K562 (cell line): ENCODE data around the gene TRAK1. TPM values are rescaled to one million over a fixed set of nuclear protein-coding genes. Genes with fewer than 3 reads are reported as not detected.

Experiments used
- ATAC-seq: fragments of 200-7000 bp; cut with Tn5 transposase; 3 replicates; pipeline ENCODE4 v1.9.1; 2020; ENCODE audit warnings: moderate library complexity
- BruUV-seq: library from RNA; stranded (reverse); fragments of 400-500 nt; replicated peaks from 2 replicates; lab custom pipeline; 2021; lab: Mats Ljungman, UMichigan
- CTCF ChIA-PET: fragments of 300-600 bp; formaldehyde crosslinking; extraction: SDS; loops from one replicate; lab custom pipeline; 2021; ENCODE audit warnings: low intra/inter-chr PET ratio; lab: Yijun Ruan, JAX
- POLR2A ChIA-PET: fragments of 300-600, 350-650 bp; sonication (Branson Sonifier 250); formaldehyde crosslinking; extraction: SDS; loops from one replicate; lab custom pipeline; 2021; ENCODE audit warnings: antibody characterized with exemption, inconsistent platforms; lab: Yijun Ruan, JAX
- DNase-seq, 4 experiments: peaks; one replicate each; pipeline versions ENCODE4 v3.0.0 to v3.0.0-alpha.2; 2011 to 2018; ENCODE audit warnings: low spot score in 3 of 4, mixed read lengths in 3 of 4; ENCODE audit errors: extremely low read depth in 1 of 4
- FAIRE-seq: peaks from 2 replicates; lab custom pipeline; 2011; peaks lifted over from hg19 to GRCh38; lab: Jason Lieb, UNC
- H2AFZ ChIP-seq: 2 replicates; pipeline ENCODE4 v1.6.0; 2011; ENCODE audit warnings: low read depth, low read length, control low read depth, inconsistent platforms
- H3K27ac ChIP-seq: fragments of 200-600 bp; 3 replicates; pipeline ENCODE4 v1.8.0; 2011; ENCODE audit warnings: low read depth, mild to moderate bottlenecking, control low read depth, inconsistent platforms, low read length, moderate library complexity, mixed read lengths; ENCODE audit errors: extremely low read depth
- H3K27me3 ChIP-seq, 2 experiments: fragments of 300-600 bp in 1 of 2; 2 replicates in 1 of 2; 3 replicates in 1 of 2; pipeline versions ENCODE4 v1.6.0 to v1.8.0; 2011; ENCODE audit warnings: inconsistent platforms in 2 of 2, low read length in 2 of 2, mild to moderate bottlenecking in 1 of 2, mixed read lengths in 1 of 2, moderate library complexity in 1 of 2; ENCODE audit not compliant: control insufficient read depth in 2 of 2, insufficient read depth in 2 of 2
- H3K36me3 ChIP-seq: fragments of 300-600 bp; 3 replicates; pipeline ENCODE4 v1.8.0; 2011; ENCODE audit warnings: mild to moderate bottlenecking, low read length, inconsistent platforms; ENCODE audit not compliant: control insufficient read depth, insufficient read depth
- H3K4me1 ChIP-seq, 2 experiments: fragments of 200-600 bp in 1 of 2; replicated peaks in 1 of 2; 2 replicates in 1 of 2; 3 replicates in 1 of 2; pipeline versions ENCODE4 v1.5.1 to v1.8.0; 2011; ENCODE audit warnings: inconsistent platforms in 2 of 2, low read length in 2 of 2, mild to moderate bottlenecking in 1 of 2, mixed read lengths in 1 of 2, moderate library complexity in 1 of 2; ENCODE audit not compliant: control insufficient read depth in 2 of 2, insufficient read depth in 2 of 2
- H3K4me2 ChIP-seq: 2 replicates; pipeline ENCODE4 v1.6.1; 2011; ENCODE audit warnings: low read length, control low read depth, inconsistent platforms, mixed read lengths; ENCODE audit not compliant: insufficient read depth
- H3K4me3 ChIP-seq: fragments of 200-600 bp; sonication (generic), shearing (Covaris generic); 2 replicates; pipeline ENCODE4 v1.5.1; 2016; ENCODE audit warnings: control low read depth, inconsistent platforms
- H3K79me2 ChIP-seq: fragments of 200-600 bp; 3 replicates; pipeline ENCODE4 v1.8.0; 2011; ENCODE audit warnings: low read length, inconsistent platforms; ENCODE audit not compliant: control insufficient read depth, insufficient read depth
- H3K9ac ChIP-seq, 2 experiments: 2 replicates each; pipeline versions ENCODE4 v1.6.0 to v1.6.1; 2011; ENCODE audit warnings: low read depth in 2 of 2, low read length in 2 of 2, control low read depth in 1 of 2, inconsistent platforms in 1 of 2, mild to moderate bottlenecking in 1 of 2, mixed read lengths in 1 of 2; ENCODE audit not compliant: insufficient read depth in 1 of 2
- H3K9me1 ChIP-seq: one replicate; pipeline ENCODE4 v1.6.0; 2011; ENCODE audit warnings: inconsistent platforms, mild to moderate bottlenecking, low read length, moderate library complexity; ENCODE audit not compliant: control insufficient read depth, insufficient read depth
- H3K9me3 ChIP-seq: replicated peaks from 2 replicates; pipeline ENCODE4 v1.5.1; 2011; ENCODE audit warnings: low read depth, low read length, inconsistent platforms; ENCODE audit not compliant: control insufficient read depth, insufficient read depth
- H4K20me1 ChIP-seq: replicated peaks from 2 replicates; pipeline ENCODE4 v1.6.1; 2011; ENCODE audit warnings: low read length, inconsistent platforms, mixed read lengths; ENCODE audit not compliant: control insufficient read depth, insufficient read depth
- ARHGAP35 ChIP-seq: fragments of 450-650 bp; IDR thresholded peaks from 2 replicates; pipeline ENCODE4 v1.6.1; 2018; ENCODE audit not compliant: partially characterized antibody
- DPF2 ChIP-seq: fragments of 450-650 bp; IDR thresholded peaks from 2 replicates; pipeline ENCODE4 v1.6.1; 2016
- JUNB ChIP-seq: fragments of 450-650 bp; formaldehyde crosslinking; conservative IDR thresholded peaks from 2 replicates; pipeline ENCODE4 v1.4.0; 2020; ENCODE audit warnings: mild to moderate bottlenecking
- KAT7 ChIP-seq: sonication (generic); formaldehyde crosslinking; IDR thresholded peaks from 2 replicates; pipeline ENCODE4 v1.8.0; 2022; ENCODE audit warnings: missing genetic modification reagents, mild to moderate bottlenecking, borderline replicate concordance
- ZNF274 ChIP-seq: IDR thresholded peaks from 2 replicates; pipeline ENCODE4 v1.6.1; 2011; ENCODE audit warnings: low read depth, mild to moderate bottlenecking, low read length, moderate library complexity, borderline replicate concordance
- ZNF586 ChIP-seq: fragments of 450-650 bp; formaldehyde crosslinking; conservative IDR thresholded peaks from 2 replicates; pipeline ENCODE4 v1.4.0; 2020; ENCODE audit warnings: mild to moderate bottlenecking, moderate library complexity
- ZNF766 ChIP-seq: fragments of 200-800 bp; sonication (Bioruptor generic); conservative IDR thresholded peaks from 2 replicates; pipeline ENCODE4 v1.6.1; 2016; ENCODE audit warnings: missing genetic modification characterization, missing compliant biosample characterization
- WGBS: fragments of 100-300 bp; shearing (Covaris generic); methylation state at CpG from one replicate; pipeline ENCODE4 v1.1.6; 2016; ENCODE audit warnings: low coverage, mixed read lengths; ENCODE audit not compliant: insufficient coverage; ENCODE audit errors: missing lambda C conversion rate; 5-methylcytosine and 5-hydroxymethylcytosine counted together
- in situ Hi-C: fragments of 300-500 bp; cut with MboI; formaldehyde crosslinking; loops from 4 replicates; pipeline ENCODE4 v1.15.0; 2018; ENCODE audit warnings: inconsistent platforms, mixed read lengths
- intact Hi-C: fragments of 100-400 bp; cut with micrococcal nuclease; formaldehyde crosslinking; loops from 2 replicates; pipeline ENCODE4 v1.14.2; 2022
- polyA plus RNA-seq, 8 experiments: library from polyadenylated mRNA; depleted of rRNA in 4 of 8; stranded (reverse) in 5 of 8; unstranded in 3 of 8; fragments of >200 nt; fragmentation: Nextera tagmentation in 2 of 8; fragmentation: Illumina TruSeq in 1 of 8; extraction: Ambion mirVana in 2 of 8; extraction: Trizol in 1 of 8; gene quantifications; 2 replicates each; pipeline versions ENCODE4 v1.2.1 to v1.2.3, GENCODE V29; 2011 to 2014; ENCODE audit warnings: inconsistent platforms in 1 of 8, missing spikeins in 1 of 8
- total RNA-seq, 7 experiments: library from RNA; depleted of rRNA in 6 of 7; stranded (reverse); fragments of >200 nt in 6 of 7; fragmentation: Illumina TruSeq in 2 of 7; extraction: Trizol in 2 of 7; gene quantifications; 2 replicates each; pipeline versions ENCODE4 v1.2.1 to v1.2.3, GENCODE V29; 2011 to 2021; ENCODE audit warnings: low replicate concordance in 1 of 7
- TF ChIP-seq, protein P1 (sequence below): fragments of 450-650 bp; IDR thresholded peaks from 2 replicates; pipeline ENCODE4 v1.7.0; 2016; ENCODE audit warnings: borderline replicate concordance
- TF ChIP-seq, protein P2 (sequence below): fragments of 250-450 bp; sonication (Bioruptor Pico); IDR thresholded peaks from 2 replicates; pipeline ENCODE4 v1.4.0; 2020; ENCODE audit warnings: mild to moderate bottlenecking, moderate library complexity, borderline replicate concordance

TRAK1 gene
- total and polyA plus RNA-seq, 9 of the 15 experiments (the other 6 are each of a cell fraction or from before 2014, with no cell fraction given), result 5.3 to 28.5 (median 17.5) TPM

DNA sequence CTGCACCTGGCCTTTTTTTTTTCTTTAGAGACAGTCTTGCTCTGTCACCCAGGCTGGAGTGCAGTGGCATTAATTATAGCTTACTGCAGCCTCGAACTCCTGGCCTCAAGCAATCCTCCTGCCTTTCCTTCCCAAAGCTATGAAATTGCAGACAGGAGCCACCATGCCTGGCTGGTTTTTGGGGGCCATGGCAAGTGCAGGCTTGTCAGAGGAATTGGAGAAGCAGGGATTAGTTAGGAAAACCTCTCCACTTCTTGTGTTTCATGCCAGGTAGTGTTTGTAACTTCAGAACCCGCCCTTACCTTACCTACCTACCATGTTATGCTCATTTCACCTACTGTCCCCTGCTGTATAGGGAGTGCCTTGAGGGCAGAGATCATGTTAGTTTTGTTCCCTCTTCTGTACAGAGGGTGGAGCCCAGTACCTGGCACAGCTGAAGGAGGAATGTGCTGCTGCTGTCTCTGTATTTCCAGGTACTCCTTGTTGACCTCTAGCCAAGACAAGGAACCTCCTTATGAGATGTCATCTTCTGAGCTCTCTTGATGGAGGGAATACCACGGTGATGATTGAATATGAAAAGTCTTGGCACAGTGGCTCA, 43.8 kb downstream of the TRAK1 start:
- ChIA-PET POLR2A (interaction anchor here (0.7 to 0.8 kb wide), 2 partner anchors 17 to 230 kb away, joined by 3 read pairs; no protein-coding TSS in a partner anchor), CTCF (no interaction called here)
- FAIRE-seq (no peak), ATAC-seq (no peak), DNase-seq (no peak)
- intact Hi-C loops, result no loop called here
- H2AFZ ChIP-seq, result no peak overlapping the region
- H3K27ac ChIP-seq, result no peak overlapping the region
- H3K4me2 ChIP-seq, result no peak overlapping the region
- 20% methylated on average over 3 of the region's 3 CpGs for WGBS
- peaks cover 8% of the 10 kb centered on the region; the same call in 1 of the 2 replicates for H4K20me1 ChIP-seq
- in situ Hi-C loops, result no loop called here
- no peaks in the 10 kb centered on the region; the same call in 2 of the 3 replicates for H3K36me3 ChIP-seq
- no peak overlapping the region for H3K9ac ChIP-seq
- no peak for TF ChIP-seq ZNF766 (CRISPR knock-in tag)
- TF ChIP-seq ZNF586, result no peak
- TF ChIP-seq JUNB (CRISPR knock-in tag), result no peak
- no peak for TF ChIP-seq ARHGAP35
- TF ChIP-seq DPF2, result no peak
- TF ChIP-seq ZNF274, result no peak
- TF ChIP-seq KAT7 (CRISPR knock-in tag), result no peak
- TF ChIP-seq, protein P1, sequence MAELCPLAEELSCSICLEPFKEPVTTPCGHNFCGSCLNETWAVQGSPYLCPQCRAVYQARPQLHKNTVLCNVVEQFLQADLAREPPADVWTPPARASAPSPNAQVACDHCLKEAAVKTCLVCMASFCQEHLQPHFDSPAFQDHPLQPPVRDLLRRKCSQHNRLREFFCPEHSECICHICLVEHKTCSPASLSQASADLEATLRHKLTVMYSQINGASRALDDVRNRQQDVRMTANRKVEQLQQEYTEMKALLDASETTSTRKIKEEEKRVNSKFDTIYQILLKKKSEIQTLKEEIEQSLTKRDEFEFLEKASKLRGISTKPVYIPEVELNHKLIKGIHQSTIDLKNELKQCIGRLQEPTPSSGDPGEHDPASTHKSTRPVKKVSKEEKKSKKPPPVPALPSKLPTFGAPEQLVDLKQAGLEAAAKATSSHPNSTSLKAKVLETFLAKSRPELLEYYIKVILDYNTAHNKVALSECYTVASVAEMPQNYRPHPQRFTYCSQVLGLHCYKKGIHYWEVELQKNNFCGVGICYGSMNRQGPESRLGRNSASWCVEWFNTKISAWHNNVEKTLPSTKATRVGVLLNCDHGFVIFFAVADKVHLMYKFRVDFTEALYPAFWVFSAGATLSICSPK, result no peak
- TF ChIP-seq, protein P2, sequence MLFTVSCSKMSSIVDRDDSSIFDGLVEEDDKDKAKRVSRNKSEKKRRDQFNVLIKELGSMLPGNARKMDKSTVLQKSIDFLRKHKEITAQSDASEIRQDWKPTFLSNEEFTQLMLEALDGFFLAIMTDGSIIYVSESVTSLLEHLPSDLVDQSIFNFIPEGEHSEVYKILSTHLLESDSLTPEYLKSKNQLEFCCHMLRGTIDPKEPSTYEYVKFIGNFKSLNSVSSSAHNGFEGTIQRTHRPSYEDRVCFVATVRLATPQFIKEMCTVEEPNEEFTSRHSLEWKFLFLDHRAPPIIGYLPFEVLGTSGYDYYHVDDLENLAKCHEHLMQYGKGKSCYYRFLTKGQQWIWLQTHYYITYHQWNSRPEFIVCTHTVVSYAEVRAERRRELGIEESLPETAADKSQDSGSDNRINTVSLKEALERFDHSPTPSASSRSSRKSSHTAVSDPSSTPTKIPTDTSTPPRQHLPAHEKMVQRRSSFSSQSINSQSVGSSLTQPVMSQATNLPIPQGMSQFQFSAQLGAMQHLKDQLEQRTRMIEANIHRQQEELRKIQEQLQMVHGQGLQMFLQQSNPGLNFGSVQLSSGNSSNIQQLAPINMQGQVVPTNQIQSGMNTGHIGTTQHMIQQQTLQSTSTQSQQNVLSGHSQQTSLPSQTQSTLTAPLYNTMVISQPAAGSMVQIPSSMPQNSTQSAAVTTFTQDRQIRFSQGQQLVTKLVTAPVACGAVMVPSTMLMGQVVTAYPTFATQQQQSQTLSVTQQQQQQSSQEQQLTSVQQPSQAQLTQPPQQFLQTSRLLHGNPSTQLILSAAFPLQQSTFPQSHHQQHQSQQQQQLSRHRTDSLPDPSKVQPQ (CRISPR knock-in tag), result no peak
- no peaks in the 10 kb centered on the region for H3K9me1 ChIP-seq
- no peak overlapping the region for H3K4me3 ChIP-seq
- H3K79me2 ChIP-seq, result no peaks in the 10 kb centered on the region
- no peaks in the 10 kb centered on the region for H3K9me3 ChIP-seq
- no peaks in the 10 kb centered on the region for H3K4me1 ChIP-seq
- BruUV-seq, result no TSS peak
- no peaks in the 10 kb centered on the region for H3K27me3 ChIP-seq
